ENCODE data around the gene PLBD2. TPM values are rescaled to one million over a fixed set of nuclear protein-coding genes. Genes with fewer than 3 reads are reported as not detected.

The PLBD2 gene
- total RNA-seq, 1 experiment from 2014 or later: 36.8 TPM

DNA sequence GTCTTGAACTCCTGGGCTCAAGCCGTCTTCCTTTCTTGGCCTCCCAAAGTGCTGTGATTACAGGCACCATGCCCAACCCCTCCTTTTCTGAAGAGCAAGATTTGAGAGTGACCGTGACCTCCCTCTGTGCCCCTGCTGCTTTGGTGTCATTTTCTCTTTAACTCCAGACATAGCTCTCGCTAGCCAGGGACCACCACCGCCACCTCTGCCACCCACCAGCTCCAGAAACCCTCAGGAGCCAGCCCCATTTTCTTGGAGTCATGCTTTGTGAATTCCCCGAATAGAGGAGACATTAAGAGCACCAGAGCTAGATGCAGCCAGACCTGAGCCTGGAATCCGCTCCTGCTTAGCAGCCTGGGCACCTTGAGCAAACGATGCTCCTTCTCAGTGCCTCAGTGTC is 81.9 kb downstream of the PLBD2 start:
- POLR2A ChIA-PET (ENCODE audit: low non-redundant PET): no interaction called here
- Histone ChIP-seq H3K27me3 (replicated peaks; ENCODE audit: insufficient read depth, low read depth, low read length, poor library complexity) (peaks cover 4% of the 10 kb centered on the region), H3K36me3 (ENCODE audit: insufficient read depth, low read length, poor library complexity, severe bottlenecking) (no peaks in the 10 kb centered on the region), H3K9me3 (ENCODE audit: low read depth, low read length, poor library complexity, severe bottlenecking) (no peaks in the 10 kb centered on the region), H3K27ac (ENCODE audit: low read depth, low read length, poor library complexity, severe bottlenecking) (no peak overlapping the region), H3K4me3 (ENCODE audit: low read depth, low read length, poor library complexity, severe bottlenecking) (no peak overlapping the region), H3K4me1 (ENCODE audit: insufficient read depth, low read length, poor library complexity, severe bottlenecking) (no peaks in the 10 kb centered on the region)
- CTCF ChIA-PET: no interaction called here
- DNase-seq (ENCODE audit: low spot score): no peak
- TF ChIP-seq, protein P1, sequence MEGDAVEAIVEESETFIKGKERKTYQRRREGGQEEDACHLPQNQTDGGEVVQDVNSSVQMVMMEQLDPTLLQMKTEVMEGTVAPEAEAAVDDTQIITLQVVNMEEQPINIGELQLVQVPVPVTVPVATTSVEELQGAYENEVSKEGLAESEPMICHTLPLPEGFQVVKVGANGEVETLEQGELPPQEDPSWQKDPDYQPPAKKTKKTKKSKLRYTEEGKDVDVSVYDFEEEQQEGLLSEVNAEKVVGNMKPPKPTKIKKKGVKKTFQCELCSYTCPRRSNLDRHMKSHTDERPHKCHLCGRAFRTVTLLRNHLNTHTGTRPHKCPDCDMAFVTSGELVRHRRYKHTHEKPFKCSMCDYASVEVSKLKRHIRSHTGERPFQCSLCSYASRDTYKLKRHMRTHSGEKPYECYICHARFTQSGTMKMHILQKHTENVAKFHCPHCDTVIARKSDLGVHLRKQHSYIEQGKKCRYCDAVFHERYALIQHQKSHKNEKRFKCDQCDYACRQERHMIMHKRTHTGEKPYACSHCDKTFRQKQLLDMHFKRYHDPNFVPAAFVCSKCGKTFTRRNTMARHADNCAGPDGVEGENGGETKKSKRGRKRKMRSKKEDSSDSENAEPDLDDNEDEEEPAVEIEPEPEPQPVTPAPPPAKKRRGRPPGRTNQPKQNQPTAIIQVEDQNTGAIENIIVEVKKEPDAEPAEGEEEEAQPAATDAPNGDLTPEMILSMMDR (conservative IDR thresholded peaks at IDR 0.05; ENCODE audit: low read depth, low read length): no peak
- no peak for TF ChIP-seq EZH2 (IDR thresholded peaks at IDR 0.05; ENCODE audit: borderline replicate concordance, low read depth, low read length, poor library complexity, severe bottlenecking)
- BruUV-seq (replicated peaks): no TSS peak
- intact Hi-C loops (cut with micrococcal nuclease; ENCODE audit: unreplicated experiment): no loop called here

Other genes starting within 250 kb of the PLBD2 start
- gene RASAL1, start 222.8 kb upstream of the PLBD2 start, total RNA-seq (2021): 0.32 TPM in 1 of 2 replicates, not detected in the other
- not detected in 2 replicates for gene CFAP73, start 208.9 kb upstream of the PLBD2 start, total RNA-seq (2021)
- gene DDX54, start 173.1 kb upstream of the PLBD2 start, total RNA-seq (2021): 98.8 and 116 TPM in 2 replicates
- gene RITA1, start 172.9 kb upstream of the PLBD2 start, total RNA-seq (2021): 22.3 and 25.3 TPM in 2 replicates
- gene TPCN1, start 137.1 kb upstream of the PLBD2 start, total RNA-seq (2021): 18.8 and 25.8 TPM in 2 replicates
- 8.2 and 10.7 TPM in 2 replicates for gene SLC8B1, start 23.5 kb upstream of the PLBD2 start, total RNA-seq (2021)
- gene SDS, start 45.3 kb downstream of the PLBD2 start, total RNA-seq (2021): not detected in 2 replicates
- 0.37 and 1.2 TPM in 2 replicates for gene SDSL, start 63.8 kb downstream of the PLBD2 start, total RNA-seq (2021)
- not detected in 2 replicates for gene LHX5, start 113.3 kb downstream of the PLBD2 start, total RNA-seq (2021)

Data from A673 (cell line).